Upper lobe of right lung (tissue), 1 donor: ENCODE data around the gene DOC2B. TPM values are rescaled to one million over a fixed set of nuclear protein-coding genes. Genes with fewer than 3 reads are reported as not detected.
"Not testable (repeated sequence)": the region's sequence is repeated elsewhere in the genome, so short reads cannot be mapped to it uniquely, and the experiment has no call there.

Experiments used
- ATAC-seq: fragments of 200-7000 bp; cut with Tn5 transposase; one replicate; pipeline ENCODE4 v1.9.1; 2020; ENCODE audit warnings: mild to moderate bottlenecking, moderate library complexity
- DNase-seq: peaks from one replicate; pipeline ENCODE4 v3.0.0-alpha.2; 2020
- H3K27ac ChIP-seq: fragments of 200-600 bp; one replicate; pipeline ENCODE4 v1.8.0; 2022
- H3K27me3 ChIP-seq: fragments of 200-600 bp; one replicate; pipeline ENCODE4 v1.8.0; 2022; ENCODE audit warnings: mild to moderate bottlenecking
- H3K36me3 ChIP-seq: fragments of 200-600 bp; one replicate; pipeline ENCODE4 v1.8.0; 2022
- H3K4me1 ChIP-seq: fragments of 200-600 bp; one replicate; pipeline ENCODE4 v1.8.0; 2022
- H3K4me3 ChIP-seq: fragments of 200-600 bp; one replicate; pipeline ENCODE4 v1.8.0; 2022; ENCODE audit warnings: mild to moderate bottlenecking
- H3K9me3 ChIP-seq: fragments of 200-600 bp; one replicate; pipeline ENCODE4 v1.8.0; 2022
- CTCF ChIP-seq: fragments of 200-600 bp; IDR thresholded peaks from one replicate; pipeline ENCODE4 v1.8.0; 2022; ENCODE audit warnings: antibody characterized with exemption
- intact Hi-C: fragments of 100-400 bp; cut with DNase I; formaldehyde crosslinking; loops from one replicate; pipeline ENCODE4 v1.11.0; 2022
- total RNA-seq: library from RNA; stranded (reverse); fragmentation: NEBNext Ultra II Directional; extraction: Animal tissue kit (Norgen Biotek cat#: 25700); gene quantifications from one replicate; pipeline ENCODE4 v1.2.1, GENCODE V29; 2021
- donor health status: DM: no; HTN: yes; CAD: no; lungs with severe emphysema.

Gene DOC2B
- total RNA-seq, 1 donor from 2014 or later: 13.7 TPM

- Histone ChIP-seq H3K27ac (no peak overlapping the region), H3K27me3 (no peaks in the 10 kb centered on the region), H3K4me3 (no peak overlapping the region), H3K9me3 (no peaks in the 10 kb centered on the region), H3K36me3 (no peaks in the 10 kb centered on the region), H3K4me1 (no peaks in the 10 kb centered on the region)
- DNase-seq (peak; percentile 56), ATAC-seq (no peak)
- intact Hi-C loops: no loop called here
- no peak for TF ChIP-seq CTCF
Observed at GRCh38 chr17:227078-227945, 45.9 kb upstream of the DOC2B start.

- DNase-seq: peak; percentile 40
- no peaks in the 10 kb centered on the region for H3K36me3 ChIP-seq
- H3K9me3 ChIP-seq: no peaks in the 10 kb centered on the region
- no peaks in the 10 kb centered on the region for H3K4me1 ChIP-seq
- H3K4me3 ChIP-seq: no peak overlapping the region
- no peak overlapping the region for H3K27ac ChIP-seq
- intact Hi-C loops: no loop called here
- TF ChIP-seq CTCF: no peak
- ATAC-seq: no peak
- no peaks in the 10 kb centered on the region for H3K27me3 ChIP-seq
Observed at GRCh38 chr17:226108-227077, 44.9 kb upstream of the DOC2B start.

GRCh38 chr17:225551-225950 lies 44.1 kb upstream of the DOC2B start:
- Histone ChIP-seq H3K27me3 (no peaks in the 10 kb centered on the region), H3K4me1 (no peaks in the 10 kb centered on the region), H3K36me3 (no peaks in the 10 kb centered on the region), H3K27ac (no peak overlapping the region), H3K9me3 (no peaks in the 10 kb centered on the region), H3K4me3 (no peak overlapping the region)
- intact Hi-C loops: no loop called here
- DNase-seq (peak; percentile 51), ATAC-seq (no peak)
- TF ChIP-seq CTCF: no peak

GRCh38 chr17:224576-224975 lies 43.1 kb upstream of the DOC2B start:
- ATAC-seq, H3K27me3 ChIP-seq, intact Hi-C loops, DNase-seq, H3K36me3 ChIP-seq, H3K9me3 ChIP-seq, H3K4me1 ChIP-seq, H3K4me3 ChIP-seq, H3K27ac ChIP-seq: not testable (repeated sequence)

GRCh38 chr17:223723-224471 lies 42.4 kb upstream of the DOC2B start:
- Histone ChIP-seq H3K27ac (no peak overlapping the region), H3K4me3 (no peak overlapping the region), H3K27me3 (no peaks in the 10 kb centered on the region), H3K4me1 (no peaks in the 10 kb centered on the region), H3K9me3 (no peaks in the 10 kb centered on the region), H3K36me3 (no peaks in the 10 kb centered on the region)
- ATAC-seq (no peak), DNase-seq (peak; percentile 52)
- intact Hi-C loops: no loop called here
- TF ChIP-seq CTCF: no peak
